Measurements from ENCODE around the gene BTBD9. TPM values are rescaled to one million over a fixed set of nuclear protein-coding genes. Genes with fewer than 3 reads are reported as not detected.
"Not testable (repeated sequence)": the region's sequence is repeated elsewhere in the genome, so short reads cannot be mapped to it uniquely, and the experiment has no call there.

Gene BTBD9
- total RNA-seq, 2 donors from 2014 or later = 15.3 to 23.6 TPM

DNA sequence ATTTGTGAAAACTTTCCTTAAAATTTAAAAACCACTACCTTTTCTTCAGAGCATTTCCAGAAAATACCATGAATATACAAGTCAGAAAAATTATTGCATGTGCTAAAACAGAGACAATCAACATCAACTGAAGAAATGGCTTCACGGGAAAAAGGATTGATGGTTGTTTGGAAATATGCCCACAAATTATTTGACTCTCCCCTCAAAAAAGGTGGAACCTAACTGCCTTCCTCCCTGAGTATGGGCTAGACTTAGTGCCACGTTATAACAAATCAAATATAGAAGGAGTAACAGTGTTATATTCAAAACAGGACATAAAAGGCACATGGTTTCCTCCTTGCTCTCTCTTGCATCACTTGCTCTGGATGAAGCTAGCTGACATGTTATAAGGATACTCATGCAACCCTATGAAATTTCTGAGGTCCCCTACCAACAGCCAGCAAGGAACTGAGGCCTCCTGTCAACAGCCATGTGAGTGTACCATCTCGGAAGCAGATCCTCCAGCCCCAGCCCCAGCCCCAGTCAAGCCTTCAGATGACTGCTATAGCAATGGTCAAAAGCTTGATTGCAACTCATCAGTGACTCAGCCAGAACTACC is 8.4 kb downstream of the BTBD9 start:
- no peak for TF ChIP-seq CTCF (IDR thresholded peaks at IDR 0.05)
- intact Hi-C loops (cut with DNase I) = no loop called here
- no peak overlapping the region for H3K4me3 ChIP-seq

DNA sequence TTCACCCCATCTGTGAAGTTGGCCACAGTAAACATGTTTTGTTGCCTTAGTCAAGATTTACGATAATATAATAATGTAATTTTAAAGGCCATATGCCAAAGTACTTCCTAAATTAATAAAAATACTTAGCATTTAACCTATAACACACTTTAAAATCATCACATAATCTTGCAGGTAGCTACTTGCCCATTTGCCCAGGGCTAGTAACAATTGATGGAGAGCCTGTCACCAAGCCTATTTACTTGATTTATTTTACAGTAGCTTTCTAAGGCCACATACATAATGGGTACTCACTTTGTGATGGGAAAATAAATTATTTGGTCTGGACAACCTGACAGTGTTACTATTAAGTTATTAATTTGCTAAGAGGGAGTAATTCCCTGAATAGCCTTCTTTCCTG is 14.5 kb downstream of the BTBD9 start:
- Histone ChIP-seq H3K27ac (no peak overlapping the region), H3K4me3 (no peak overlapping the region)
- intact Hi-C loops (cut with DNase I) = no loop called here

More for the DNA sequence above, 8.4 kb downstream of the BTBD9 start:
- no peaks in the 10 kb centered on the region for H3K36me3 ChIP-seq
- H3K27me3 ChIP-seq = no peaks in the 10 kb centered on the region
- H3K27ac ChIP-seq = no peak overlapping the region
- no peaks in the 10 kb centered on the region for H3K4me1 ChIP-seq
- no peak overlapping the region for H3K9ac ChIP-seq (ENCODE audit: low read depth in 2 of 2, low read length in 2 of 2)
- no peaks in the 10 kb centered on the region for H3K9me3 ChIP-seq
- no peak for DNase-seq

GRCh38 chr6:38619342-38619741 is 20.4 kb downstream of the BTBD9 start:
- H3K9ac ChIP-seq (ENCODE audit: low read depth in 2 of 2, low read length in 2 of 2); H3K27ac ChIP-seq; H3K9me3 ChIP-seq; DNase-seq; H3K4me1 ChIP-seq; intact Hi-C loops (cut with DNase I); H3K4me3 ChIP-seq; H3K27me3 ChIP-seq; H3K36me3 ChIP-seq: not testable (repeated sequence)

More for the DNA sequence above, 14.5 kb downstream of the BTBD9 start:
- TF ChIP-seq CTCF (IDR thresholded peaks at IDR 0.05) = no peak
- Histone ChIP-seq H3K9me3 (no peaks in the 10 kb centered on the region), H3K9ac (ENCODE audit: low read depth in 2 of 2, low read length in 2 of 2) (no peak overlapping the region), H3K36me3 (no peaks in the 10 kb centered on the region), H3K27me3 (no peaks in the 10 kb centered on the region), H3K4me1 (no peaks in the 10 kb centered on the region)
- no peak for DNase-seq

DNA sequence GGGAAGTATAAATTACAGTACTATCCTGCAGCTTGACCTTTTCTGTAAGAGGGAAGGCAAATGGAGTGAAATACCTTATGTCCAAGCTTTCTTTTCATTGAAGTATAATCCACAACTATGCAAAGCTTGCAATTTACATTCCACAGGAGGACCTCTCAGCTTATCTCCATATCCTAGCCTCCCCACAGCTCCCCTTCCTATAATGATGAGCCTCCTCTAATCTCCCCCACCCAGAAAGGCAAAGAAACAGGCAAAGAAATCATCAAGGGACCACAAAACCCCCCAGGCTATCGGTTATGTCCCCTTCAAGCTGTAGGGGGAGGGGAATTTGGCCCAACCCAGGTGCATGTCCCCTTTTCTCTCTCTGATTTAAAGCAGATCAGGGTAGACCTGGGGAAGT is 21.4 kb downstream of the BTBD9 start:
- H3K9ac ChIP-seq (ENCODE audit: low read depth in 2 of 2, low read length in 2 of 2); H3K27me3 ChIP-seq; H3K4me1 ChIP-seq; H3K36me3 ChIP-seq; H3K4me3 ChIP-seq; DNase-seq; H3K9me3 ChIP-seq; H3K27ac ChIP-seq; intact Hi-C loops (cut with DNase I): not testable (repeated sequence)

- TF ChIP-seq CTCF (IDR thresholded peaks at IDR 0.05) = no peak
- Histone ChIP-seq H3K36me3 (no peaks in the 10 kb centered on the region), H3K4me1 (no peaks in the 10 kb centered on the region), H3K9me3 (no peaks in the 10 kb centered on the region), H3K27me3 (no peaks in the 10 kb centered on the region), H3K27ac (no peak overlapping the region), H3K9ac (ENCODE audit: low read depth in 2 of 2, low read length in 2 of 2) (no peak overlapping the region), H3K4me3 (no peak overlapping the region)
- no peak for DNase-seq
- intact Hi-C loops (cut with DNase I) = no loop called here
These were observed 21.9 kb downstream of the BTBD9 start for GRCh38 chr6:38617856-38618255.

DNA sequence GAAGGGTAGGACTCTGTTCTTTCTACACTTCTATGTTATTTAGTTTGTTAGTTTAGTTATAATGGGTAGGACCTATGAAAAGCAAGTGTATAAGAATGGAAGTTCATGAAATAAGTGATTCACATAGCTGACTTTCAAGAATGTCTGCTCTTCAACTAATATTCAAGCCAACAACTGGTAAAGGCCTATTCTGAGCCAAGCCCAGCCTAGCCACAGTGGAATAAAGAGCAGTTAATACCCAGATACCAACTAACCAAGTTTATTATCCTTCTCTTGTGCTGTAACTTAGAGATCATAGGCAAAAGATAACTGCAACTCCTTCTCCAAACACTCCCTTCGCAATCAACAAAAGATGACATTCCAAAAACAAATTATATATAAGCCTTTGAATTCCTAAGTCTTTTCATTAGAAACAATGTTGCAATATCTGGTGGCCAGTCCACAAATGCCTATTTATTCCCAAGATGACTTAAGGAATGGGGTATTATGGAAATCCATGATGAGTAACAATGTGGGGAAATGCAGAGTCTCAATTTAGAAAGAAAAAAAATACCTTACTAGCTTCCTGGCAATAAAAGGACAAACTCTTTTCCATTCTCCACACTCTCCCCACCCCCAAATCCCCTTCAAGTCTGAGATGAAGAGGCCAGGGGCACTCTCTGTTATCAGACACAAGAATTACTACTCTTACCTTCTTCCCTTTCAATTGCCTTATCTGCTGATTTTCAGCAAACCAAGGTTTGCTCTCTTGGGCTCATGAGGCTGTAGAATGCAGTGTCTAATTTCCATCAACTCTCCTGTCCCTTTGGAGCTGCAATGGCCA is 27.4 kb downstream of the BTBD9 start:
- Histone ChIP-seq H3K27ac (no peak overlapping the region), H3K9ac (ENCODE audit: low read depth in 2 of 2, low read length in 2 of 2) (no peak overlapping the region), H3K27me3 (no peaks in the 10 kb centered on the region), H3K36me3 (no peaks in the 10 kb centered on the region), H3K9me3 (no peaks in the 10 kb centered on the region), H3K4me1 (no peaks in the 10 kb centered on the region), H3K4me3 (no peak overlapping the region)
- no peak for DNase-seq
- intact Hi-C loops (cut with DNase I) = no loop called here
- no peak for TF ChIP-seq CTCF (IDR thresholded peaks at IDR 0.05)

Data from colonic mucosa (tissue), 4 donors.